ENCODE data around the gene TAF1C.

The TAF1C gene

DNA sequence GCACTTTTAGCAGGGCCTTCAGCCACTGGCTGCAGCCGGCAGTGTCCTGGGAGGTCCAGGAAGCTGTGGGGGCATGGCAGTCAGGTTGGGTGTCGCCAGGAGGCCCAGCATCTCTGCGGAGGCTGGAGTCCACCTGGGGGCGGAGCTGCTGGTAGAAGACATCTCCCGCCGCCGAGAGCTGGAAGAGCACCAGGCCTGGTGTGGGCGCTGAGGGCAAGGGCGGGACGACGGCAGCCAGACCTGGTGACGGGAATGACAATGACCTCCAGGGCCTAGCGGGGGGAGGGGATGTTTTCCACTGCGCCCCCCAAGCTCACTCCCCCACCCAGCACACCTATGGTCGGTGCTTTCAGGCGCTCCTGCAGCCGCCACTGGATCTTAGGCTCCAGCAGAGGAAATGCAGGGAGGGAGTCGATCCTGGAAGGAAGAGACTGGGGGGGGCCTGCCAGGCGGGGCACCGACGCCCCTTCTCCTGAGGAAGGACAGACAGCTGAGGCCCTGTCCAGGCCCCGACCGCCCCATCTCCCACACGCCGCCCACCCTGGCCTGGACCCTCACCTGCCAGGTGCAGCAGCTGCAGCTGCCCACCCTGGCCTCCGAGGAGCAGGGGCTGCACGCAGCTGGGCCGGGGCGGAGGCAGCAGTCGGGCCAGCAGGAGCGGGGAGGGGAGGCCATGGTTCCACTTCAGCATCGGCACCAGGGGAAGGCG, 7.1 kb downstream of the TAF1C start:
- no peak overlapping the region for H3K4me3 ChIP-seq (ENCODE audit: low read length, poor library complexity, severe bottlenecking)
- no peaks in the 10 kb centered on the region for H3K9me2 ChIP-seq (replicated peaks; ENCODE audit: low read depth, low read length)
- peaks cover 25% of the 10 kb centered on the region; the same call in 1 of the 2 replicates for H3K79me2 ChIP-seq (ENCODE audit: insufficient read depth, low read length)
- TF ChIP-seq, protein P1, sequence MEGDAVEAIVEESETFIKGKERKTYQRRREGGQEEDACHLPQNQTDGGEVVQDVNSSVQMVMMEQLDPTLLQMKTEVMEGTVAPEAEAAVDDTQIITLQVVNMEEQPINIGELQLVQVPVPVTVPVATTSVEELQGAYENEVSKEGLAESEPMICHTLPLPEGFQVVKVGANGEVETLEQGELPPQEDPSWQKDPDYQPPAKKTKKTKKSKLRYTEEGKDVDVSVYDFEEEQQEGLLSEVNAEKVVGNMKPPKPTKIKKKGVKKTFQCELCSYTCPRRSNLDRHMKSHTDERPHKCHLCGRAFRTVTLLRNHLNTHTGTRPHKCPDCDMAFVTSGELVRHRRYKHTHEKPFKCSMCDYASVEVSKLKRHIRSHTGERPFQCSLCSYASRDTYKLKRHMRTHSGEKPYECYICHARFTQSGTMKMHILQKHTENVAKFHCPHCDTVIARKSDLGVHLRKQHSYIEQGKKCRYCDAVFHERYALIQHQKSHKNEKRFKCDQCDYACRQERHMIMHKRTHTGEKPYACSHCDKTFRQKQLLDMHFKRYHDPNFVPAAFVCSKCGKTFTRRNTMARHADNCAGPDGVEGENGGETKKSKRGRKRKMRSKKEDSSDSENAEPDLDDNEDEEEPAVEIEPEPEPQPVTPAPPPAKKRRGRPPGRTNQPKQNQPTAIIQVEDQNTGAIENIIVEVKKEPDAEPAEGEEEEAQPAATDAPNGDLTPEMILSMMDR (conservative IDR thresholded peaks at IDR 0.05; ENCODE audit: low read length), result no peak
- no peak for TF ChIP-seq EZH2phosphoT487 (IDR thresholded peaks at IDR 0.05; ENCODE audit: borderline replicate concordance)
- H3K36me3 ChIP-seq (ENCODE audit: insufficient read depth, low read length), result peaks cover 30% of the 10 kb centered on the region; the same call in 1 of the 2 replicates
- H3K4me1 ChIP-seq (ENCODE audit: insufficient read depth, low read length, poor library complexity, severe bottlenecking), result peaks cover 1% of the 10 kb centered on the region
- no peaks in the 10 kb centered on the region for H3K9me3 ChIP-seq (ENCODE audit: insufficient read depth, low read depth, low read length)
- H3K9ac ChIP-seq (ENCODE audit: low read depth, low read length, poor library complexity, severe bottlenecking), result no peak overlapping the region
- H3K4me2 ChIP-seq (ENCODE audit: low read depth, low read length, poor library complexity, severe bottlenecking), result no peak overlapping the region
- no peak overlapping the region for H2AFZ ChIP-seq (ENCODE audit: low read length)
- no peaks in the 10 kb centered on the region for H3F3A ChIP-seq (ENCODE audit: low read depth)
- H3K27me3 ChIP-seq (ENCODE audit: insufficient read depth, low read length, poor library complexity, severe bottlenecking), result no peaks in the 10 kb centered on the region
- peaks cover 7% of the 10 kb centered on the region for H4K20me1 ChIP-seq (ENCODE audit: insufficient read depth, low read length, poor library complexity, severe bottlenecking)

DNA sequence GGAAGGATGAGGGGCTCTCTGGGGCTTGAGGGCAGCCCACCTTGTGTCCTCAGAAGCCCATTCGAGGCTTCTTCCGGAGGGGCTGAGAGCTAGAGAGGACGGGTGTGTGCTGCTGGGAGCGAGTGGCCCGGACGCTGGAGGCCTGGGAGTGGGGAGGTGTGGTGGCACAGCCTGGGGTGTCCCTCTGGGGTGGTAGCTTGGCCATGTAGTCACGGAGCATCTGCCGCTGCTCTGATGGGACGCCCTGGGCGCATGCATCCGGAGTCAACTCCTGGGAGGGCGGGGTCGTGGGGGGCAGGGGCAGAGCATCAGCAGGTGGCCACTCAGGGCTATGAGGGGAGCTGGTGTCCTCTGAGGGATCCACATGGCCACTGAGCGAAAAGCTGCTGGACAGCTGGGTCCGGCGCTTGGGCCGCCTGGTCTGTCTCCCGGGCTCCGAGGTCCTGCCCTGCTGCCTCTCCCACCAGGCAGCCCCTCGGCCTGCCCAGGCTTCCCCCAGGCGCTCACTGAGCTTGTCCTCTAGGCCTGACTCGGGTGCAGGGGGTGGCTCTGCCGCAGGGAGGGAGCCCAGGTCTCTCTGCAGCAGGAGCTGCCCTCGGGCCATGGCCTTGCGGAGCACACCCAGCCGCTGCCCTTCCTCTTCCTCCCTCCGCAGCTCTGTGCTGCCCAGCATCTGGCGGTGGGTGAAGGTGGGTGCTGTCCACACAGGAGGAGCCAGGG, 7.8 kb downstream of the TAF1C start:
- no peak for TF ChIP-seq EZH2phosphoT487 (IDR thresholded peaks at IDR 0.05; ENCODE audit: borderline replicate concordance)
- TF ChIP-seq, protein P1 (conservative IDR thresholded peaks at IDR 0.05; ENCODE audit: low read length), result no peak
- Histone ChIP-seq H3F3A (ENCODE audit: low read depth) (no peaks in the 10 kb centered on the region), H3K9me2 (replicated peaks; ENCODE audit: low read depth, low read length) (no peaks in the 10 kb centered on the region), H3K36me3 (ENCODE audit: insufficient read depth, low read length) (peaks cover 30% of the 10 kb centered on the region; the same call in 1 of the 2 replicates), H4K20me1 (ENCODE audit: insufficient read depth, low read length, poor library complexity, severe bottlenecking) (peaks cover 3% of the 10 kb centered on the region), H3K4me2 (ENCODE audit: low read depth, low read length, poor library complexity, severe bottlenecking) (no peak overlapping the region), H3K4me1 (ENCODE audit: insufficient read depth, low read length, poor library complexity, severe bottlenecking) (no peaks in the 10 kb centered on the region), H3K79me2 (ENCODE audit: insufficient read depth, low read length) (peaks cover 18% of the 10 kb centered on the region; the same call in 1 of the 2 replicates), H2AFZ (ENCODE audit: low read length) (no peak overlapping the region), H3K27me3 (ENCODE audit: insufficient read depth, low read length, poor library complexity, severe bottlenecking) (no peaks in the 10 kb centered on the region), H3K4me3 (ENCODE audit: low read length, poor library complexity, severe bottlenecking) (no peak overlapping the region), H3K9me3 (ENCODE audit: insufficient read depth, low read depth, low read length) (no peaks in the 10 kb centered on the region), H3K9ac (ENCODE audit: low read depth, low read length, poor library complexity, severe bottlenecking) (no peak overlapping the region)

DNA sequence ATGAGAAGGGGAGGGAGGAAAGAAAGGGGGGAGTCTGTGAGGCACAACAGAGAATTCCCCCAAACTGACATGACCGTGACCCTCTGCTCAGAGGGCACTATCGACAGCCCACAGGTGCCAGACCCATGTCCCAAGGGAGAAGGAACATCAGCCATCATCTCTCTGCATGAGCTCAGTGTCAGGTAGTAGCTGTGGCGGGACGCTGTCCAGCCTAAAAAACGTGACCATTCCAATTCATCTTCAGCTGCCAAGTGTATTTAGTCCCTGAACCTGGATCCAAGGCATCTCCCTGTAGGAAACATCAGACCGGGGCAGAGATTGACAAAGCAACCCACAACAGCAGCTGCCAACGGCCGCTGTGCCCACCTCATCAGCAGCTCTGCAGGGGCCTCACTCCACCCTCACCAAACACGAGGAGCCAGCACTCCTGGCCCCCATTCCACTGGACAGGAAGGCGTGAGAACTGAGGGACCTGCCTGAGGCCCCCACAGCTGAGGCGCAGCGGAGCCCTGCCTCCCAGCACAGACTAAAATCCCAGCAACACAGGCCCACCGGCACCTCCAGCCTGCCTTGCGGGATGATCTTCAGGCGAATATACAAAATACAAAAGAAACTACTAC, 8.6 kb downstream of the TAF1C start:
- H3K4me3 ChIP-seq (ENCODE audit: low read length, poor library complexity, severe bottlenecking), result no peak overlapping the region
- H3K27me3 ChIP-seq (ENCODE audit: insufficient read depth, low read length, poor library complexity, severe bottlenecking), result no peaks in the 10 kb centered on the region
- TF ChIP-seq, protein P1 (conservative IDR thresholded peaks at IDR 0.05; ENCODE audit: low read length), result no peak
- TF ChIP-seq EZH2phosphoT487 (IDR thresholded peaks at IDR 0.05; ENCODE audit: borderline replicate concordance), result no peak
- peaks cover under 1% of the 10 kb centered on the region for H4K20me1 ChIP-seq (ENCODE audit: insufficient read depth, low read length, poor library complexity, severe bottlenecking)
- H3F3A ChIP-seq (ENCODE audit: low read depth), result no peaks in the 10 kb centered on the region
- no peak overlapping the region for H2AFZ ChIP-seq (ENCODE audit: low read length)
- H3K4me2 ChIP-seq (ENCODE audit: low read depth, low read length, poor library complexity, severe bottlenecking), result no peak overlapping the region
- no peaks in the 10 kb centered on the region for H3K9me2 ChIP-seq (replicated peaks; ENCODE audit: low read depth, low read length)
- peaks cover 10% of the 10 kb centered on the region; the same call in 1 of the 2 replicates for H3K79me2 ChIP-seq (ENCODE audit: insufficient read depth, low read length)
- no peak overlapping the region for H3K9ac ChIP-seq (ENCODE audit: low read depth, low read length, poor library complexity, severe bottlenecking)
- no peaks in the 10 kb centered on the region for H3K9me3 ChIP-seq (ENCODE audit: insufficient read depth, low read depth, low read length)
- H3K36me3 ChIP-seq (ENCODE audit: insufficient read depth, low read length), result peaks cover 30% of the 10 kb centered on the region; the same call in 1 of the 2 replicates
- H3K4me1 ChIP-seq (ENCODE audit: insufficient read depth, low read length, poor library complexity, severe bottlenecking), result no peaks in the 10 kb centered on the region
